HG03469 (cell line): ENCODE results near the gene BPIFA3.

Source experiments
- ATAC-seq: cut with Tn5 transposase; IDR thresholded peaks from one replicate; pipeline ENCODE4 v1.9.1; 2021; ENCODE audit warnings: mild to moderate bottlenecking, moderate library complexity, moderate number of reproducible peaks; ENCODE audit not compliant: unreplicated experiment

BPIFA3 gene

DNA sequence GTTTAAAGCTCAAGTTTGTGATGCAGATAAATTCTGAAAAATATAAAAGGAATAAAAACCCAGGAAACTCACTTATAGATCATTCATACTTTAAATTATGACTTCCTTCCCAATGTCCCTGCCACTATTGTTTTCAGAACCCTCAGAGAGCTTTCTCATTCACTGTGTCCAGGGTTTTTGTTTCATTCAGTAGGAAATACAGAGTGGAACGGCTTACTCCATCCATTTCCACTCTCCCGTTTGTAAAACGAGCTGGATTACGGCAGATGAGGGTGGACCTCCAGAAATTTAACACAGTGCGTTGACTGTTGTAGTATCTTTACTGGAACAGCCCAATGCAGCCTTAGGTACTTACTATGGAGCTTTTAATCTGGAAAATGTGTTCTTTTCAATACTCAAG is 42.2 kb downstream of the BPIFA3 start:
- no peak for ATAC-seq

- ATAC-seq = no peak
These were observed 44.3 kb downstream of the BPIFA3 start for GRCh38 chr20:33261465-33261864.

GRCh38 chr20:33262658-33263065 is 45.5 kb downstream of the BPIFA3 start:
- ATAC-seq = no peak

DNA sequence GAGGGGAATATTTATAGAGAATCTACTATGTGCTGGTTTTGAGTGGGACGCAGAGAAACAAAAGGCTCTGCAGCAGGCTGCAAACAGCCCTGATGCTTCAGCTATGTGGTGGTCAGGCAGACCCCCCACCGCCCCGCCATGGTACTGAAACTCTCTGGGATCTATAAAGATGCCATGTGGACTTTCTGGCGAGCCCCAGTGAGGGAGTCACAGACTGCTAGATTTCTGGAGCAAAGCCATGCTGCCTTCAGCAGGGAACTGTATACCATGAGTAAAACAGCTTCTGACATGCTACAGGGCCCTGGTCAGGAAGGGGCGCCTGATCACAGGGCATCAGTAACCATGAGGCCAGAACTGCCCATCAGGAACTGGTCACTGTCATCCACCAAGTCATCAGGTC is 46.6 kb downstream of the BPIFA3 start:
- no peak for ATAC-seq

DNA sequence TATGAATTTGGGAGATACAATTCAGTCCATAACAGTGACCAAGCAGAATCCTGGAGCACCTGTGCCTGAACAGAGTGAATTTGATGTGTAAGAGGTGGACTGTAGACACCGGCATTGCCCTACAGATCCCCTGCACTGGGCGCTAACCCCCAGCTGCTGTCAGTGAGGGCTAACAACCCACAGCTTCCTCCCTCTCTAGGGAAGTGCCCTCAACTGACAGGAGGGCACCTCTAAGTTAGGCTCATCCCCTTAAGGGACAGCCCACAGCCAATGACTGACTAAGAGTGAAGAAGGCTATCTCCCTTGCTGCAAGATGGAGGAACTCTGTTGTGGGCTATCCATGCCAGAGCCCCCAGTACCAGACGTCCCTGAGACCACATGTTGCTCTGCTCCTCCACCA is 50.5 kb downstream of the BPIFA3 start:
- ATAC-seq = no peak

GRCh38 chr20:33272155-33272873 is 55.2 kb downstream of the BPIFA3 start:
- ATAC-seq = no peak

GRCh38 chr20:33273117-33273851 is 56.1 kb downstream of the BPIFA3 start:
- no peak for ATAC-seq

- no peak for ATAC-seq
These were observed 58.1 kb downstream of the BPIFA3 start for GRCh38 chr20:33275215-33275614.

GRCh38 chr20:33275871-33276270 is 58.7 kb downstream of the BPIFA3 start:
- no peak for ATAC-seq

DNA sequence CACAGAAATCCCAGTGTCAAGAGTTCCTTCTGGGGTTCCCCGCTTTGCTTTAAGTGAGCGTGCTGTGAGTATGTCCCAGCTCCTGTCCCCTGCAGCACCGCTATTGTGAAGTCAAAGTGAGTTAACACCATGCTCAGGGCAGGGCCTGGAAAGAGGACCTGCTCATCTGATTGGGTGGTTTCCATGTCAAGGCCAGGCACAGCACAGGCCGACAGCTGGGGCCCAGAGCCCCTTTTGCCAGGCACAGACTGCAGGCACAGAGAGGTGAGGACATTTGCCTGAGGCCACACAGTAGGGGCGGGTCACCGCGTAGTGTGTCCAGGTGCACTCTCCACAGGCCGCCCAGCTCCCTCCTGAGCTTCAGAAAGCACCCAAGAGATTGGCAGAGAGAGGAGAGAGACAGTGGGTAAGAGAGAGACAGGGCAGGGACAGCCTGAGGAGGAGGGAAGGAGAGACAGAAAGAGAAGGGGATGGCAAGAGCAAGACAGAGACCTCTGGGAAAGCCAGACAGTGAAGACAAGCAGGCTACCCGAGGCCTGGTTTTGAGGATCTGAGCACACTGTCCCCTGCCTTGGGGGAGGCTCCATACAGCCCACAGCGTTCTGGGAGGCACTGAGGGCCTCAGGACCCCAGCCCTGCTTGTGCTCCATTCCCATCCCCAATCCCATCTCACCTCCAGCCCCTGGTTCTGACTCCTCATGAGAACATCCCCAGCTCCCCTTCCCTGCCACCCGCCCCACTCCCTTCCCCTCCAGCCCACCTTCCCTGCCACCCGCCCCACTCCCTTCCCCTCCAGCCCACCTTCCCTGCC is 59.4 kb downstream of the BPIFA3 start:
- no peak for ATAC-seq
